Pancreas (tissue), 10 donors: ENCODE data around the gene FAM9A. TPM values are rescaled to one million over a fixed set of nuclear protein-coding genes. Genes with fewer than 3 reads are reported as not detected.
"Not testable (repeated sequence)": the region's sequence is repeated elsewhere in the genome, so short reads cannot be mapped to it uniquely, and the experiment has no call there.

Experiments used
- ATAC-seq, 4 donors: fragments of 200-7000 bp; cut with Tn5 transposase; one replicate each; pipeline versions ENCODE4 v1.8.0 to v1.9.1; 2020; ENCODE audit warnings: mild to moderate bottlenecking in 4 of 4, moderate library complexity in 4 of 4
- DNase-seq, 6 donors: peaks; one replicate each; pipeline ENCODE4 v3.0.0-alpha.2; 2020
- FAIRE-seq: peaks from 2 replicates; lab custom pipeline; 2012; peaks lifted over from hg19 to GRCh38; lab: Jason Lieb, UNC
- H3K27ac ChIP-seq, 4 donors: fragments of 200-600 bp; sonication (generic); 1 replicate in 3 of 4; 2 replicates in 1 of 4; pipeline versions ENCODE4 v1.5.0 to v1.8.0; 2020
- H3K27me3 ChIP-seq, 4 donors: fragments of 200-600 bp; one replicate each; pipeline ENCODE4 v1.8.0; 2021
- H3K36me3 ChIP-seq, 3 donors: fragments of 200-600 bp; sonication (generic) in 1 of 3; one replicate each; pipeline versions ENCODE4 v1.5.0 to v1.8.0; 2020 to 2021
- H3K4me1 ChIP-seq, 3 donors: fragments of 200-600 bp; one replicate each; pipeline ENCODE4 v1.8.0; 2021
- H3K4me3 ChIP-seq, 4 donors: fragments of 200-600 bp; sonication (generic) in 2 of 4; one replicate each; pipeline versions ENCODE4 v1.5.0 to v1.8.0; 2020 to 2021
- H3K9me3 ChIP-seq, 4 donors: fragments of 200-600 bp; one replicate each; pipeline ENCODE4 v1.8.0; 2021
- CTCF ChIP-seq, 4 donors: fragments of 200-600 bp; sonication (generic) in 3 of 4; IDR thresholded peaks; one replicate each; pipeline versions ENCODE4 v1.5.0 to v1.8.0; 2021; ENCODE audit warnings: antibody characterized with exemption in 4 of 4
- WGBS, 2 donors: extraction: QIAGEN DNeasy Blood & Tissue Kit; methylation state at CpG; one replicate each; pipeline ENCODE4 v1.1.7; 2013; 5-methylcytosine and 5-hydroxymethylcytosine counted together
- intact Hi-C, 3 donors: fragments of 100-400 bp; cut with DNase I; formaldehyde crosslinking; loops; one replicate each; pipeline versions ENCODE4 v1.11.1 to v1.14.2; 2022
- polyA plus RNA-seq, 2 donors: library from polyadenylated mRNA; stranded (reverse); fragments of 200-250 nt; gene quantifications; one replicate each; pipeline ENCODE4 v1.2.3, GENCODE V29; 2013
- total RNA-seq, 6 donors: library from RNA; stranded (reverse); fragmentation: NEBNext Ultra II Directional in 4 of 6; extraction: Animal tissue kit (Norgen Biotek cat#: 25700) in 4 of 6; gene quantifications; one replicate each; pipeline versions ENCODE4 v1.2.1 to v1.2.4, GENCODE V29; 2021 to 2023
- donor health status: healthy with polysubstance abuse.
- donor health status: DM: no; HTN: no; CAD: no; lungs with moderate emphysema.
- donor health status: DM: no; HTN: no; CAD: no.
- donor health status: control.
- donor health status: control.
- donor health status: Bipolar disorder and iron deficiency.
- donor health status: DM: yes; HTN: yes; CAD: no.
- donor health status: DM: no; HTN: no; CAD: no.
- donor health status: DM: no; HTN: no; CAD: no.
- donor health status: DM: yes; HTN: yes; CAD: no.

The FAM9A gene
- total and polyA plus RNA-seq, 8 donors = not detected

- no peaks in the 10 kb centered on the region for H3K4me1 ChIP-seq
- FAIRE-seq = no peak
- no peak for DNase-seq
- 47 to 49% methylated on average over 5 of the region's 5 CpGs for WGBS, 2 donors
- intact Hi-C loops = no loop called here
- no peak for TF ChIP-seq CTCF (IDR thresholded peaks at IDR 0.05)
- H3K27me3 ChIP-seq = peaks cover 0 to 15% (median 0%) of the 10 kb centered on the region in 4 donors
- no peak overlapping the region for H3K4me3 ChIP-seq
- H3K9me3 ChIP-seq = no peaks in the 10 kb centered on the region
- no peak for ATAC-seq
- no peak overlapping the region for H3K27ac ChIP-seq
- no peaks in the 10 kb centered on the region for H3K36me3 ChIP-seq
Observed at GRCh38 chrX:8773117-8773516, 28.1 kb downstream of the FAM9A start.

GRCh38 chrX:8760021-8760420 is 41.2 kb downstream of the FAM9A start:
- 62 to 69% methylated on average over 2 of the region's 2 CpGs for WGBS, 2 donors
- FAIRE-seq = no peak

GRCh38 chrX:8758706-8759105 is 42.5 kb downstream of the FAM9A start:
- intact Hi-C loops, ATAC-seq, H3K9me3 ChIP-seq, H3K4me1 ChIP-seq, H3K27me3 ChIP-seq, H3K27ac ChIP-seq, DNase-seq, H3K4me3 ChIP-seq, H3K36me3 ChIP-seq: not testable (repeated sequence)
- peak; percentile 66 for FAIRE-seq
- WGBS, 2 donors = 56 to 70% methylated on average over 4 to 5 of the region's 5 CpGs

More at GRCh38 chrX:8760021-8760420, 41.2 kb downstream of the FAM9A start:
- Histone ChIP-seq H3K9me3 (no peaks in the 10 kb centered on the region), H3K4me1 (no peaks in the 10 kb centered on the region), H3K4me3 (no peak overlapping the region), H3K36me3 (no peaks in the 10 kb centered on the region), H3K27me3 (peaks cover 0 to 13% (median 2%) of the 10 kb centered on the region in 4 donors), H3K27ac (no peak overlapping the region)
- no peak for TF ChIP-seq CTCF (IDR thresholded peaks at IDR 0.05)
- intact Hi-C loops = no loop called here
- ATAC-seq = no peak
- no peak for DNase-seq

- ATAC-seq, DNase-seq, H3K4me3 ChIP-seq, FAIRE-seq, H3K27me3 ChIP-seq, H3K27ac ChIP-seq, H3K4me1 ChIP-seq, H3K9me3 ChIP-seq, intact Hi-C loops, H3K36me3 ChIP-seq: not testable (repeated sequence)
- WGBS, 2 donors = 69 to 81% methylated on average over 7 of the region's 7 CpGs
Observed at GRCh38 chrX:8757609-8758389, 43.4 kb downstream of the FAM9A start.

- H3K27ac ChIP-seq = no peak overlapping the region
- ATAC-seq (no peak), DNase-seq (no peak), FAIRE-seq (no peak)
- H3K27me3 ChIP-seq = peaks cover 0 to 4% (median 0%) of the 10 kb centered on the region in 4 donors
- no peak overlapping the region for H3K4me3 ChIP-seq
- intact Hi-C loops = no loop called here
- no peaks in the 10 kb centered on the region for H3K36me3 ChIP-seq
- no peaks in the 10 kb centered on the region for H3K9me3 ChIP-seq
- H3K4me1 ChIP-seq = no peaks in the 10 kb centered on the region
- no peak for TF ChIP-seq CTCF (IDR thresholded peaks at IDR 0.05)
Observed at GRCh38 chrX:8755813-8756212, 45.4 kb downstream of the FAM9A start.

GRCh38 chrX:8755116-8755515 is 46.1 kb downstream of the FAM9A start:
- WGBS, 2 donors = 62 to 74% methylated on average over 4 of the region's 4 CpGs
- Histone ChIP-seq H3K27ac (no peak overlapping the region), H3K27me3 (peaks cover 0 to 4% (median 0%) of the 10 kb centered on the region in 4 donors), H3K4me3 (no peak overlapping the region), H3K9me3 (no peaks in the 10 kb centered on the region), H3K4me1 (no peaks in the 10 kb centered on the region), H3K36me3 (no peaks in the 10 kb centered on the region)
- TF ChIP-seq CTCF (IDR thresholded peaks at IDR 0.05) = no peak
- no peak for DNase-seq
- no peak for ATAC-seq
- intact Hi-C loops = no loop called here
- FAIRE-seq = no peak
